GM18867 (cell line): Measurements from ENCODE around the gene CPSF6.
"Not testable (repeated sequence)": the region's sequence is repeated elsewhere in the genome, so short reads cannot be mapped to it uniquely, and the experiment has no call there.

Experiments
- ATAC-seq: cut with Tn5 transposase; IDR thresholded peaks from one replicate; pipeline ENCODE4 v1.9.1; 2021; ENCODE audit warnings: mild to moderate bottlenecking, moderate library complexity; ENCODE audit not compliant: unreplicated experiment

CPSF6 gene

GRCh38 chr12:69239352-69239921 lies at the start of gene CPSF6:
TSS of gene CPSF6 (plus strand) at chr12:69239569. CDS start at chr12:69239647, 78 bp downstream.
- peak; percentile 94 for ATAC-seq

GRCh38 chr12:69196302-69197288 lies 42.8 kb upstream of the CPSF6 start:
- ATAC-seq = no peak

GRCh38 chr12:69199976-69200375 lies 39.4 kb upstream of the CPSF6 start:
- ATAC-seq = not testable (repeated sequence)

GRCh38 chr12:69204191-69204590 lies 35.2 kb upstream of the CPSF6 start:
- ATAC-seq = no peak

- no peak for ATAC-seq
Observed at GRCh38 chr12:69210661-69211060, 28.7 kb upstream of the CPSF6 start.

GRCh38 chr12:69211160-69211559 lies 28.2 kb upstream of the CPSF6 start:
- ATAC-seq = no peak

- no peak for ATAC-seq
Observed at GRCh38 chr12:69214169-69214568, 25.2 kb upstream of the CPSF6 start.

- ATAC-seq = no peak
Observed at GRCh38 chr12:69225251-69225910, 14.0 kb upstream of the CPSF6 start.

- no peak for ATAC-seq
Observed at GRCh38 chr12:69231479-69231878, 7.9 kb upstream of the CPSF6 start.

GRCh38 chr12:69238589-69239351 lies 599 bp upstream of the CPSF6 start:
- ATAC-seq = peak; percentile 3

GRCh38 chr12:69239922-69240630 lies 707 bp downstream of the CPSF6 start:
- peak; percentile 31 for ATAC-seq

GRCh38 chr12:69240631-69240995 lies 1.2 kb downstream of the CPSF6 start:
- no peak for ATAC-seq

GRCh38 chr12:69241438-69242092 lies 2.2 kb downstream of the CPSF6 start:
- no peak for ATAC-seq

- peak; percentile 31 for ATAC-seq
Observed at GRCh38 chr12:69243099-69244084, 4.0 kb downstream of the CPSF6 start.

GRCh38 chr12:69247268-69248018 lies 8.1 kb downstream of the CPSF6 start:
- ATAC-seq = no peak

GRCh38 chr12:69252033-69252432 lies 12.7 kb downstream of the CPSF6 start:
- ATAC-seq = no peak

- ATAC-seq = peak; percentile 66
Observed at GRCh38 chr12:69254046-69254445, 14.7 kb downstream of the CPSF6 start.

- no peak for ATAC-seq
Observed at GRCh38 chr12:69254862-69255261, 15.5 kb downstream of the CPSF6 start.
